ENCODE results near the gene CORIN.
"Not testable (repeated sequence)": the region's sequence is repeated elsewhere in the genome, so short reads cannot be mapped to it uniquely, and the experiment has no call there.

The CORIN gene

GRCh38 chr4:47631161-47631560 is 206.7 kb downstream of the CORIN start:
- DNase-seq = no peak

DNA sequence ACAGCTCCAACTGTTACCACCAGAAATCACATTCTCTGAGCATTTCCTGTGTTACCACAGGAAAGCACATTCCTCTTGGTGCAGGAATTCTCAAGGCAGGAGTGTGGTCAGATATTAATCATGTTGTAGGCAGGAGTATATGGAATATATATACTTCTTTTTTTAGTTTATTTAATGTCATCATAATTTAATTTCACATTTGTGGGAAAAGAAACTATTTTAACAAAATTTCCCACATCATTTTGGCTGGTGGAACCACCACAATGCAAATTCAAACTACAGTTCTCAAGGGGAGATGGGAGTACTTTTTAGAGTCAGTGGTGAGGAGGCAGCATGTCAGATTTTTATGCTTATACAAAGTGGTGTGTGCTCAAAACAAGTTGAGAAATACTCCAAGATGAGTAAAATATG is 213.8 kb downstream of the CORIN start:
- no peak for DNase-seq

GRCh38 chr4:47621181-47621580 is 216.7 kb downstream of the CORIN start:
- DNase-seq = no peak

DNA sequence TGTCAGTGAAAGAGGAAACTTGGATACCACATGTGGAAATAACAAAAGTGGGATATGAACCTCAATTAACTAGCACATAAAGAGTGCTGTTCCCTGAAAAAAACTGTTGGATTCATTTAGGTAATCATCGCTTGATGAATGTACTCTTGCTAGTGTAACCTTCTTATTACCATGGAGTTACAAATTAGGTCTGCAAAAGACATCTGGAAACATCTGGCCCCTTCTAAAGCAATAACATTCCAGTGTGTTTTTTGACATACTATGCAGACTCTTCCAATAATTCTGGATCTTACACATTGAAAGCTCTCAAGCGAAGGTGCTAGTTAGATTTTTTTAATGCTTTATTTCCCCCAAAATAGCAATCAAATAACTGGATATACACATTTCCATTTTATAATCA is 218.2 kb downstream of the CORIN start:
- no peak for DNase-seq

- no peak for DNase-seq
Measured at GRCh38 chr4:47617607-47618006, 220.3 kb downstream of the CORIN start.

- no peak for DNase-seq
Measured at GRCh38 chr4:47615385-47615784, 222.5 kb downstream of the CORIN start.

DNA sequence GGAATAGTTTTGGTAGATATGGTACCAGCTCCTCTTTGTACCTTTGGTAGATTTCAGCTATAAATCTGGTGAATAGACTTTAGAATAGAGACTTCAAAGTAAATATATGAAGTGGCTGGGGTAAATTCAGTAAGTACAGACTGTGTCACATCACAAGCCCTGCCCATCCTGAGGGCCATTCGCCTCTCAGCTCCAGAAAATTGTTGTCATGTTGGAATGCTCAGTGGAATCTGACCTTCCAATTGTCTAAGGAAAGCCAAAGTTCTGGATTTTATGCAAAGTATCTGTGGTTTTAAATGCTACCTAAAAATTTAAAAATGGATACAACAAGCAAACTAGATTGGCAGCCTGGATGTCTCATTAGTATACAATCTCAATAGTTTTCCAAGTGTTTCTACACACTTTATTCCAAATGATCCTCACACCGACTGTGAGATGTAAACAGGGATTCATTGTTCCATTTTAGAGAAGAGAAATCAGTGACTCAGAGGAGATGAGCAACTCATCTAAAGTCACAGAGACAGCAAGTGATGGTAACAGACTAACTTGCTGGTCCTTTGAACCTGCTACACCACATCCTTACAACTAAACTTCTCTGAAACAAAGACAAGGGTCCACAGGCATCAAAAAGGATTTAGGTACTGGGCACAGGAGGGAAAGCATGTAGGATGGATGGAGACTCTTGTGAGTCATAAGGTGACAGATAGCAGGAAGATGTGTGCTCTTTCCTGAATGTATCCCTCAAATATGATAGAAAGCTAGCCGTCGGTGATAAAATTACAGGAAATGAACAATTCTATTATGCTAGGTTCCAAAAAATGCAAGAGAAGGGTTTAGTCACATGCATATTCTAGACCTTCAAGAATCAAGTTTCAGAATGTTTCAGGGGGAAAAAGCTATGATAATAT is 225.5 kb downstream of the CORIN start:
- no peak for DNase-seq

DNA sequence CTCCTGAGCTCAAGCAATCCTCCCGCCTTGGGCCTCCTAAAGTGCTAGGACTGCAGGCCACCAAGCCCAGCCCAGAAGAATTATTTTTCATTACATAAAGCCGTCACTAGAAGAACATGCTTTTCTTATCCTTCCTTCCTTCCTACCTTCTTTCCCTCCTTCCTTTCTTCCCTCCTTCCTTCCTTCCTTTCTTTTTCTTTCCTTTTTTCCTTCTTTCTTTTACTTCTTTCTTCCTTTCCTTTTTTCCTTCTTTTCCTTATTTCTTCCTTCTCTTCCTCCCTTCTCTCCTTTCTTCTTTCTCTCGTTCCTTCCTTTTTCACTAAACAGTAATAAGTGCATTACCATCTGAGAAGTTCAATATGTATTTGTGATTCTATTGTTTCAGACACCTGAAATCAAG is 231.4 kb downstream of the CORIN start:
- no peak for DNase-seq

DNA sequence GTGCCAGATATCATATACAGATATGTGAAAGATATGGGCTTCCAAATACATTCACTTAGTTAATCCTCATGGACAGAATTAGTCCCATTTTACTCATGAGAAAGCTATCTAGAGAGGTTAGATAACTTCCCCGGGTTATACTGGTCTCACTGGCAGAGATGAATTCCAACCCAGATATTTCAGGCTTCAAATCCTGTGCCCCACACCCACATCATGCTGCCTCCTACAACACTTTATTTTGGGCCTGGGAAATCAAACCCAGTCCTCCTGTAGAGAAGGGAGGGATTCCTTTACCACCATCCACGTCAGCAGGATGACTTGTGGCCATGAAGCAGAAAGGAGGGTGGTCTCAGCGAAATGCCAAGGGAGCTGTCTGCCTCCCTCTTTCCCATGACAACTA is 239.0 kb downstream of the CORIN start:
- no peak for DNase-seq

DNA sequence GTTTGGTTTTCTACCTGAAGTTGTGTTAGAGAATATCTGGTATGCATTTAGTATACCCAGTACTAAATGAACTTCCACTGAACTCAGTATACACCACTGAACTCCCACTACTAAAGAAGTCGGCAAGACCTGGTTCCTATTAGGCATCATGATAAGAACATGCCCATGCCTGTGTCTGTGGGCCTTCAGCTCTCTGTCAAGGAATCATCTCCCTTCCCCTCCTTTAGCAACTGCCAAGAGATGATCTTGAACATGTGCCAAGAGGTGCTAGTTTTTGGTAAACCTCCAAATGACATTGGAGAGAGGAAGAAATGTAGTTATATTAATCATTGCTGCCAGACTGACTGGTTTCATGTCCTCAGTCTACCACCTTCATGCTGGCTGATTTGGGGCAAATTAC is 239.5 kb downstream of the CORIN start:
- DNase-seq = no peak

- no peak for DNase-seq
Measured at GRCh38 chr4:47597696-47598095, 240.2 kb downstream of the CORIN start.

DNA sequence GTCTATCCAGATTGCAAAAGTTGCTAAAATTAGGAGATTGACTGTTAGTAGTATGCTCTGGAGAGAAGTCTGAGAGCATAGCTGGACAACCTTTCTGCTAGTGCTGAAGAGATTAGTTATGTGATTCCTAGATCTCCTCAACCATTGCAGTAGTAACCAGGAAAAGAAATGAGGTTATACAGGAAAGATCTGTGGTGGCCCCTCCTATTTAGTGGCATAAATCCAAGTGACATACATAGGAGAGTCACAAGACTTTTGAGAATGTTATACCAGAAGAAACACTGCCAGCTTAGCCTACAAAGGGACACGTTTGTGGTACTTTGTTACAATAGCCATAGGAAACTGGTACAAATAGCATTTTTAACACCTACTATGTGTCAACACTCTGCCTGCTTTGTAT is 247.5 kb downstream of the CORIN start:
- DNase-seq = no peak

DNA sequence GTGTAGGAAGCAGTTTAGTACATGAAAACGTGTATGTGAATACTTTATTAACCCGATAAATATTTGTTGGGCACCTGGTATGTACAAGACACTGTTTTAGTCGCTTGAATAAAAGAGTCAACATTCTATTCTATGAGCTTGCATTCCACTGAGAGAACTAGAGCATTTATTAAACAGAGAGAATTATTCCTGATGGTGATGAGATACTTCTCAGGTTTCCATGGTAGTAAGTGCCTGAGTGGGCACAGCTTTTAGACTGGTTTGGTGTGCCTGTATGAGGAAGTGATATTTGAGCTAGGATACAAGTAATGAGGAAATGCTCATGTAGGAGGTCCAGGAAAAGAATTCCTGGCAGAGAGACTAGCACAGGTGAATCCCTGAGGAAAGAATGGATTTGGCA is 258.6 kb downstream of the CORIN start:
- no peak for DNase-seq

GRCh38 chr4:47577779-47578553 is 259.9 kb downstream of the CORIN start:
- DNase-seq = no peak

GRCh38 chr4:47572981-47573380 is 264.9 kb downstream of the CORIN start:
- DNase-seq = no peak

DNA sequence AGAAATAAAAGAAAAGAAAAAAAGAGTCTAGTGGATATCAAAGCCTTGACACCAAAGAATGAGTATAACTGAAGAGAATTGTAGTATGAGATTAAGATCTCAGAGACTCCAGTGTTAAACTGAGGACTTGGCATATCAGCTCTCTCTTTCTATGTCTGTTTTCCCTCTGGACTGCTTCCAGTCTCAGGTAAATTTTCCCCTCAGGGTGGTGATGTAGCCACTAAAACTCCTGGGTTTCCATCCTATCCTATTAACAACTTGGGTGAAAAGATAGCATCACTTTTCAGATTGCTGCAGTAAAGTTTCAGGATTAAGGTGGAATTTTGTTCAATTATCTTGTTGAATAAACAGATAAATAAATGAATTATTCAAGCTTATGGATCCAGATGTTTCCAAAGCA is 267.1 kb downstream of the CORIN start:
- DNase-seq = no peak

- no peak for DNase-seq
Measured at GRCh38 chr4:47567511-47567910, 270.4 kb downstream of the CORIN start.

DNA sequence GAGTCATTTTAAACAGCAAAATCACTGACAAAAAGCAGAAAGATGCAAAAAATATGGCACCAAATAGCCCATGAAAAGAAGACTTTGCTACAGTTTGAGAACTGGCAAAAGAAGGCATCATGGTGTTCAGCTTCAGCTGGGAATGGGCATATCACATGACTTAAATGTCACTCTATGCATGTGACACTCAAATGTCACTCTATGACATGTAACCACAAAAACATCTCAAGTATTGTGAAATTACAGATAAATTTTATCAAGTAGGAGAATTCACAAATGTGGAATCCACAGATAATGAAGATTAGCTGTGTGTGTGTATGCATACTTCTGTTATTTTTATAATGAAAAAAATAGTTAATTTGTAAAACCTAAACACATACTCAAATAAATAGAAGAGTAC is 270.9 kb downstream of the CORIN start:
- no peak for DNase-seq

DNA sequence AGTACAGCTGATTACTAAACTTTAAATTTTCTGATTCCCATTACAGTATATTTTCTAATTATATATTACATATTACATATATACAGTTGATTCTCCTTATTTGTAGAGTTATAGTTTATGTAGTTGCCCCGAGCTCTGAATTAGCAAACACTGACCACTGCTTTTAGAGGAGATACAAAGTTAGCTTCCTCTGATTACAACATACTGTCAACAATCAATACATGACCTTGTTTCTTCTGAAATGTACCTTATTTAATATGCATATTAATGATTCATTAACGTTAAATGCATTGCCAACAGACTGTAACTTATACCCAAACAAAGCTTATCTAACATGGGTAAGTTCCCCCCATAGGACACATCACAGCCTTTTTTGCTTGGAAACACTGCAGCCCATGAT is 271.3 kb downstream of the CORIN start:
- no peak for DNase-seq

DNA sequence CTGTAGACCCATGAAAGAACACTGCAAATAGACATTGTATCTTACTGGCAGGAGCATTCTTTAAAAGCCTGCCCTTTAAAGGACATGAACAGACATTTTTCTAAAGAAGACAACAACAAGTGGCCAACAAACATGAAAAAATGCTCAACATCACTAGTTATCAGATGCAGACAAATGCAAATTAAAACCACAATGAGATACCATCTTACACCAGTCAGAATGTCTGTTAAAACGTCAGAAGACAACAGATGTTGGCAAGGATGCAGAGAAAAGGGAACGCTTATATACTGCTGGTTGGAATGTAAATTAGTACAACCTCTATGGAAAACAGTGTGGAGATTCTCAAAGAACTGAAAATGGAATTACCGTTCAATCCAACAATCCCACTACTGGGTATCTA is 275.6 kb downstream of the CORIN start:
- no peak for DNase-seq

DNA sequence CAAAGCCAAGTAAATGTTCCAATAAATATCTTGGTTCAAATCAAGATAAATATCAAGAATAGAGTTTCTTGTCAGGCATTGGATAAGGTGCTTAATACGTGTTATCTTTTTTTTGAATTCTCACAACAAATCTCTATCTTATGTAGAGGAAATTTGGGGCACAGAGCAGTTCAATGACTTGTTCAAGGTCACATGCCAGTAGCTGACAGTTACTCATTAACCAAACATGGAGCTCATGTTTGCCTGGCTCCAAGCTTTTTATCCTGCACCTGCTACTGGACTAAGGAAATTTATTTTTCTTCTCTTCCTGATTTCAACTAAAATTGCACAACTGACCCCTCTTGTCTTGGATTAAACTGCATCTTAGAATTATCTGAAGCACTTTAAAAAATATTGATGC is 276.5 kb downstream of the CORIN start:
- DNase-seq = no peak

DNA sequence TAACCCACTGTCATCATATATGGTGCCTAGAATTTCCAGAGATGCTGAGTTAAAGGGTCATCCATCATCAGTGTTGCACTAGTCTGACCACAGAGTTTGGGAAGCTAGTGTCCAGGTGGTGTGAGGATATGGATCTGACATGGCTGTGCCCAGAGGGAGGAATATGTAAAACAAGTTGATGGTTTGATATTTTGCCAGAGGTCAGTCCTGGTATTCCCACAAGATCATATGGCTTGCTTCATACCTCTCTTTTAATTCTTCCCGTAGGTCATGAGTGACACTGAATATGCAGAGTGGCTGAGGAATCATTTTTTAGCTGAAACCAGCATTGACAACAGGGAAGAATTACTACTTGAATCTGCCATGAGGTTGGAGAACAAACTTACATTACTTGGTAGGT is 277.2 kb downstream of the CORIN start:
- no peak for DNase-seq

DNA sequence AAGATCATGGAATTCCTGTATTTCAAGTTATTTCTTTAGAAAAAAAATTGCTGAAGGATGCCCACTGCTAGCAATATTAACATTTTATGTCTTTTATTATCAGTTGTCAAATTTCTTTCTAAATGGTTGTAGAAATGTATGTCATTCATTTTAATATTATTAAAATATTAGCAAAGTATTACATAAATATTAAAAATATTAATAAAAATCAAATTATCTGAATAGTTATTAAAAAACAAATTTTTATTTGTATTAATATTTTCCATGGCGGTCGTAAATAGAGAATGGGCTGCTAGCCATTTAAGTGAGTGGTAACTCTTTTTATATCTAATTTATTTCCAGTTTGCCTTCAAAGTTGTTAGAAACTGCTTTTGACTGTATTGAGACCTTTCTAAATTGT is 280.6 kb downstream of the CORIN start:
- no peak for DNase-seq

DNA sequence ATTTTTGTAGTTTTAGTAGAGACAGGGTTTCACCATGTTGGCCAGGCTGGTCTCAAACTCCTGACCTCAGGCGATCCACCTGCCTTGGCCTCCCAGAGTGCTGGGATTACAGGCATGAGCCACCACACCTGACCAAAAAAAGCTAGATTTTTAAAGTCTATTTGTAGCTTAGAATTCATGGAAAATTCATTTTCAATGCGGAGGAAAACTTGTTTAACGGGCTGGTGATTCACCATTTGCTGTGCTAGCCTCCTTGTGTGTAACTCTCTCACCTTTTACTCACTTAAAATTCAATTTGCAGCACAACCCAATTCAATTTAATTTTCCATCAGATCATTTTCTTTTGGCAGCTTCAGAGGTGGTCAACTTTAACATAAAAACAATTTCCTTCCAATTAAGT is 281.9 kb downstream of the CORIN start:
- not testable (repeated sequence) for DNase-seq

Measured in CD4-positive, alpha-beta T cell treated with Interleukin-17A for 4 hours (primary cell).